OCI-LY7 (cell line): Measurements from ENCODE around the gene MSL3. TPM values are rescaled to one million over a fixed set of nuclear protein-coding genes. Genes with fewer than 3 reads are reported as not detected.

Experiments
- BruUV-seq: library from RNA; stranded (reverse); fragments of 400-500 nt; replicated peaks from 2 replicates; lab custom pipeline; 2021; lab: Mats Ljungman, UMichigan
- CTCF ChIA-PET: fragments of 300-600 bp; sonication (Branson Sonifier 250); formaldehyde crosslinking; loops from one replicate; lab custom pipeline; 2022; ENCODE audit warnings: antibody characterized with exemption; ENCODE audit not compliant: unreplicated experiment; lab: Charles Lee
- POLR2A ChIA-PET: fragments of 300-600 bp; sonication (Branson Sonifier 250); formaldehyde crosslinking; loops from one replicate; lab custom pipeline; 2022; ENCODE audit warnings: antibody characterized with exemption; lab: Charles Lee
- DNase-seq: peaks from one replicate; pipeline ENCODE4 v3.0.0-alpha.2; 2015; ENCODE audit warnings: low spot score
- H2AFZ ChIP-seq: fragments of 200-600 bp; sonication (generic), shearing (Covaris generic); 2 replicates; pipeline ENCODE4 v1.6.1; 2014; ENCODE audit warnings: mild to moderate bottlenecking, antibody characterized with exemption, low read length, moderate library complexity
- H3K27ac ChIP-seq: fragments of 200-600 bp; sonication (generic); 2 replicates; pipeline ENCODE4 v1.5.1; 2014; ENCODE audit warnings: mixed run types, low read depth, mild to moderate bottlenecking, moderate library complexity, low read length, inconsistent platforms; ENCODE audit not compliant: poor library complexity, severe bottlenecking
- H3K36me3 ChIP-seq: fragments of 200-600 bp; sonication (generic); 2 replicates; pipeline ENCODE4 v1.6.1; 2014; ENCODE audit warnings: mild to moderate bottlenecking, antibody characterized with exemption, low read length, moderate library complexity, mixed read lengths; ENCODE audit not compliant: insufficient read depth
- H3K4me1 ChIP-seq: fragments of 200-600 bp; sonication (generic); 2 replicates; pipeline ENCODE4 v1.5.1; 2014; ENCODE audit warnings: mild to moderate bottlenecking, low read length; ENCODE audit not compliant: insufficient read depth, poor library complexity, severe bottlenecking
- H3K4me2 ChIP-seq: fragments of 200-600 bp; sonication (generic); 2 replicates; pipeline ENCODE4 v1.6.1; 2014; ENCODE audit warnings: mild to moderate bottlenecking, low read length
- H3K4me3 ChIP-seq: fragments of 200-600 bp; sonication (generic); 2 replicates; pipeline ENCODE4 v1.5.1; 2014; ENCODE audit warnings: mild to moderate bottlenecking, low read depth, low read length; ENCODE audit not compliant: poor library complexity, severe bottlenecking
- H3K79me2 ChIP-seq: fragments of 200-600 bp; sonication (generic); 2 replicates; pipeline ENCODE4 v1.6.1; 2016; ENCODE audit warnings: low read depth, mild to moderate bottlenecking, low read length, moderate library complexity, mixed read lengths; ENCODE audit not compliant: insufficient read depth
- H3K9me2 ChIP-seq: fragments of 200-600 bp; sonication (generic); 2 replicates; pipeline ENCODE4 v1.6.1; 2016; ENCODE audit warnings: mild to moderate bottlenecking, low read length, mixed read lengths; ENCODE audit not compliant: insufficient read depth
- H3K9me3 ChIP-seq: fragments of 200-600 bp; sonication (generic); 2 replicates; pipeline ENCODE4 v1.6.1; 2014; ENCODE audit warnings: mild to moderate bottlenecking, mixed run types, low read length, mixed read lengths
- H4K20me1 ChIP-seq: fragments of 200-600 bp; sonication (generic); 2 replicates; pipeline ENCODE4 v1.6.1; 2014; ENCODE audit warnings: mild to moderate bottlenecking, antibody characterized with exemption, low read length, moderate library complexity, mixed read lengths; ENCODE audit not compliant: insufficient read depth
- CTCF ChIP-seq: fragments of 200-600 bp; sonication (generic); conservative IDR thresholded peaks from 2 replicates; pipeline ENCODE4 v1.5.1; 2014; ENCODE audit warnings: mild to moderate bottlenecking, antibody characterized with exemption, low read length, moderate library complexity, mixed read lengths
- EZH2phosphoT487 ChIP-seq: fragments of 200-600 bp; sonication (generic); IDR thresholded peaks from 2 replicates; pipeline ENCODE4 v1.6.1; 2018; ENCODE audit warnings: low read depth, borderline replicate concordance, mild to moderate bottlenecking, mixed run types, antibody characterized with exemption, low read length, moderate library complexity, mixed read lengths
- intact Hi-C: fragments of 100-400 bp; cut with micrococcal nuclease; formaldehyde crosslinking; loops from one replicate; pipeline ENCODE4 v1.10.0; 2022; ENCODE audit not compliant: unreplicated experiment
- total RNA-seq, 2 experiments: library from RNA; depleted of rRNA in 1 of 2; stranded (reverse); fragments of >200 nt in 1 of 2; shearing (Covaris generic) in 1 of 2; gene quantifications; 2 replicates each; pipeline ENCODE4 v1.2.3, GENCODE V29; 2014 to 2022

Gene MSL3
- total RNA-seq, 2 experiments from 2014 or later, result 40.7 to 42.5 TPM

GRCh38 chrX:11764602-11765067 lies 6.6 kb downstream of the MSL3 start:
- H3K36me3 ChIP-seq, result peaks cover 77% of the 10 kb centered on the region
- DNase-seq, result no peak
- H4K20me1 ChIP-seq, result no peaks in the 10 kb centered on the region
- H3K27ac ChIP-seq, result no peak overlapping the region
- peaks cover 15% of the 10 kb centered on the region for H3K4me1 ChIP-seq
- no peak overlapping the region for H3K4me2 ChIP-seq
- peaks cover 23% of the 10 kb centered on the region; the same call in 1 of the 2 replicates for H3K79me2 ChIP-seq
- no peak overlapping the region for H3K4me3 ChIP-seq
- H2AFZ ChIP-seq, result no peak overlapping the region
- no peak for TF ChIP-seq EZH2phosphoT487
- no peak for TF ChIP-seq CTCF
- H3K9me3 ChIP-seq, result no peaks in the 10 kb centered on the region
- POLR2A ChIA-PET, result no interaction called here
- CTCF ChIA-PET, result no interaction called here
- intact Hi-C loops, result no loop called here
- H3K9me2 ChIP-seq, result no peaks in the 10 kb centered on the region
- no TSS peak for BruUV-seq

- ChIA-PET POLR2A (no interaction called here), CTCF (no interaction called here)
- Histone ChIP-seq H3K4me3 (no peak overlapping the region), H3K9me2 (no peaks in the 10 kb centered on the region), H3K36me3 (peaks cover 77% of the 10 kb centered on the region), H3K4me1 (peaks cover 15% of the 10 kb centered on the region), H3K79me2 (peaks cover 18% of the 10 kb centered on the region; the same call in 1 of the 2 replicates), H2AFZ (no peak overlapping the region), H3K4me2 (no peak overlapping the region), H4K20me1 (no peaks in the 10 kb centered on the region), H3K9me3 (no peaks in the 10 kb centered on the region), H3K27ac (no peak overlapping the region)
- BruUV-seq, result no TSS peak
- intact Hi-C loops, result no loop called here
- no peak for TF ChIP-seq CTCF
- no peak for TF ChIP-seq EZH2phosphoT487
- DNase-seq, result no peak
Measured at GRCh38 chrX:11765449-11765848, 7.4 kb downstream of the MSL3 start.

- Histone ChIP-seq H3K79me2 (peaks cover 7% of the 10 kb centered on the region; the same call in 1 of the 2 replicates), H3K4me1 (peaks cover 8% of the 10 kb centered on the region)
Measured at GRCh38 chrX:11766487-11766886, 8.4 kb downstream of the MSL3 start.

More at GRCh38 chrX:11766487-11766886, 8.4 kb downstream of the MSL3 start:
- Histone ChIP-seq H3K27ac (no peak overlapping the region), H3K4me3 (no peak overlapping the region), H3K9me3 (no peaks in the 10 kb centered on the region), H2AFZ (no peak overlapping the region), H3K9me2 (no peaks in the 10 kb centered on the region), H3K36me3 (peaks cover 70% of the 10 kb centered on the region), H4K20me1 (no peaks in the 10 kb centered on the region), H3K4me2 (no peak overlapping the region)
- POLR2A ChIA-PET, result interaction anchor here (0.7 to 1.3 kb wide), 3 partner anchors 14 to 288 kb away, joined by 3 to 5 read pairs (median 4); no protein-coding TSS in a partner anchor
- CTCF ChIA-PET, result no interaction called here
- TF ChIP-seq CTCF (no peak), EZH2phosphoT487 (no peak)
- no TSS peak for BruUV-seq
- intact Hi-C loops, result no loop called here
- DNase-seq, result no peak
